ENCODE data around the gene LAYN.
A peak's percentile ranks its signal among the peaks of the same experiment; 100 is the strongest.

Gene LAYN

DNA sequence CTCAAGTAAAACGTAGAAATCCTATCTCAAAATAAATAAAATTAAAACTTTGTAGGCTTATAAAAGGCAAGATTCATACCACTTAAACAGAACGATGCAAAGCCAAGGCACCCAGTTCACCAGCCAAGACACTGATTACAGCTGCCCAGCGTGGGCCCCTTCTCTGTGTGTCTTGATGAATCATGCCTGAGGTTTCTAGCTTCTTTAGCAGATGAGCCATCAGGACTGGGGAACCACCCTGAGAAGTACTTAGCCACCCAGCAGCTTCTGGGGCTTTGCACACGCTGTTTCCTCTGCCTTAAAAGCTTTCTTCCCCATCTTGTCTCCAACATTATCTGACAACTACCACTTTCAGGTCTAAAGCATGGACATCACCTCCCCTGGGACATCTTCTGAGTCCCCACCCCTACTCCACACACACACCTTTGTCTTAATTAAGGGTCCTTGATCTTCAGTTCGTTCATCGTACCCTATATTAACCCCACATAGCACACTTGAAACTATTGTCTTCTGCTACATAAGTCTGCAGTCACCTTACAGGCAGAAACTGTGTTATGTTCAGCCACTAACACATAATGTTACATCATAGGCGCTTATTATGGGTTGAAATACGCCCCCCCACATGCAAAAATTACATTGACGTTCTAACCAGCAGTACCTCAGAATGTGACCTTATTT lies 8.7 kb upstream of the LAYN start:
- DNase-seq = peak; percentile 86 to 94 (median 92)

DNA sequence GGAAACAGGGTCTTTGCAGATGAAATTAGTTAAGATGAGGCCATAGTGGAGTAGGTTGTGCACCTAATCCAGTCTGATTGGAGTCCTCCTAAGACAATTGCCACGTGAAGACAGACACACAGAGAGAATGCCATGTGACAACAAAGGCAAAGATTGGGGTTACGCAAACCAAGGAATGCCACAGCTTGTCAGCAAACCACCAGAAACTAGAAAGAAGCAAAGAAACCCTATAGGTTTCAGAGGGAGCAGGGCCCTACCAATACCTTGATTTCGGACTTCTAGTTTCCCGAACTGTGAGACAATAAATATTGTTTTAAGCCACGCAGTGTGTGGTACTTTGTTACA lies 8.2 kb upstream of the LAYN start:
- peak; percentile 13 to 47 (median 35) for DNase-seq

DNA sequence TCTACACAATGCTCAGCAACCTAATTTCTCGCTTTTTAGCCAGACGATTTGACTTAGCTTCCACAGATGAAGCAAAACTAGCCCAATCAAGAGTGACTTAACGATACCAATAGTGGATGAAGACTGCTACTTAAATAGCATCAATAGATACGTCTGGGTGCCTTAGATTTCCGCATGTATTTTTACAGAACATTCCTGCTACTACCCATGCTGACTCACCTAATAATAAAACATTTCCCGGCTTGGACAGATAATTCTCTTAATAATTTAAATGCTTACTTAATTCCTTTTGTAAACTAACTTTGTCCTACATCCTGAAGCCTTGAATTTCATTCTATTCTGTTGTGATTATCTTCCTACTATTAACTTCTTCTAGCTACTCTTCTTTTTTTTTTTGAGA lies 5.2 kb upstream of the LAYN start:
- DNase-seq = no peak

DNA sequence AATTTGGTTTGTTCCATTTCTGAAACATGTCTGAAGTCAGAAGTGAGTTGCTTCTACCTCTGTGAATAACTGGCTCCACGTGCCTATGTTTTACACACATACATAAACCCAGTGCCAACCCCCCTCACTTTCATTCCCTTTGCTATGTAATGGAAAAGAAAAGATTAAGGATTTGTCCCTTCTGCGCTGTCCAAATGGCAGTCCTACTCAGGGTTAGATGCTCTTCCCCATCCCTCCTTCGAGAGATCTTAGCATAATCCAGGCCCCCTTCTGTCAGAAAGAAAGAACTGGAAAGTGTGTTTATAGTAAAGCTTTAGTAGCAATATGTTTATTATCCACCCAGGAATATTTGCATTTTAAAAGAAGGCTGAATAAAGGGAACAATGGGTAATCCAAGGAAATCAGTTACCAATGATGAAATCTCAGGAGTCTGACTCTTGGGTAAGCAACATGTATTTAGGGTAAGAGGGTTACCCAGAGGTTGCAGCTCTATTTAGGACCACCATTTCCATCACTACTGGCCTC lies 3.1 kb upstream of the LAYN start:
- no peak for DNase-seq

DNA sequence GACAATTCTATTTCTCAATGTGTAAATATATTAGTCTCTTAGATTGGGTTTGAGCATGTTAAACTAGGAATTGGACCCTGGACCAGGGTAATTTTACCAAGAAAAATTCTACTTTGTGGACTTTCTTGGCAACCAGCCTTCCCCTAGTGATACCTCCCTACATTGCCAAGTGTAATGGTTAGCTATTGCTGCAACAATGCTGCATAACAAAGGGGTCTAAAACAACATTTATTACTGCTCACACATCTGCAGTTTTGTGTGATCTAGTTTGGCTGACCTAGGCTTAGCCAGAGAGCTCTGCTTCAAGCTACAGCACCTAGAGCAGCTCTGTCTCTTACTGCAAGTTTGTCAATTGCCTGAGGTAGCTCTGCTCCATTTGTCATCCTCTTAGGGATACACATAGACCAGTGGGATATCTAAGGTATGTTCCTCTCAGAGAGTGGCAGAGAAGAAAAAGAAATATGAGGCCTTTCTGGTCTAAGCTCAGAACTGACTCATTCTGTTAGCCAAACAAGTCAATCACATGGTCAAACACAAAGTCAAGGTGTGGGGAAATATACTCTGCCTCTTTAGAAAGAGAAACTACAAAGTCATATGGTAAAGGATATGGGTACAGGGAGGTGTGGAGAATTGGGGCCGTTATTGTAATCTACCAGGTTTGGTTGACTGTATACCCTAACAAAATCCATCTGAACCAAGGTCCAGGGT lies 2.0 kb upstream of the LAYN start:
- peak in 1 of 4 experiments; percentile 10 for DNase-seq

DNA sequence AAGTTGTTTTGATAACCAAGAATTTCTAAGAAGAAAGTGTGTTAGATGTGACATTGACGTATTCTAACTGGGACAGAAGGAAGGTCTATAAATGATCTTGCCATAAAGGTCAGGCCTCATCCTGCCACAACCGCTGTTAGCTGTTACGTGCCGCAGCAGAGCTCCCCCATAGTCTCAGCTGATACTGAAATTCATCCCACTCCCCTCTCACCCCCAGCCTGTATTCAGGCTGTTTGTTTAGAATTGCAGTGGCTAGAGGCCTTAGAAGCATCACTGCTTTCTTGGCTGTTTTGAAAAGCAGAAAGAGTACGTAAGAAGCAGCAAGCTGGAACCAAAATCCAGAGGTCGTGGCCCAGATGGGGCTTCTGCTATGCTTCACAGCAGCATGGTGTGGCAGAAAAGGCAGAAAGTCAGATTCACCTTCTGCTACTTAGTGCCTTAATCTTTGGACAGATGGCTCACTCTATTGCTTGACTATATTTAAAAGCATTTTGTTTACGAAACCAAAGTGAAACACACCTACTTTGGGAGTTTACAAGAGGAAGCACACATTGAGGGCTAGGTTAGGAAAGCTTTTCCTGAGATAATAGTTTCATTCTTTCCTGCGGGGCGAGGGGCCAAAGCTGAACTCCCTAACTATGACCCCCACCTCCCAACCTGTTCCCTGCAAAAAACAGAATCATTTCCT lies 950 bp upstream of the LAYN start:
- no peak for DNase-seq

DNA sequence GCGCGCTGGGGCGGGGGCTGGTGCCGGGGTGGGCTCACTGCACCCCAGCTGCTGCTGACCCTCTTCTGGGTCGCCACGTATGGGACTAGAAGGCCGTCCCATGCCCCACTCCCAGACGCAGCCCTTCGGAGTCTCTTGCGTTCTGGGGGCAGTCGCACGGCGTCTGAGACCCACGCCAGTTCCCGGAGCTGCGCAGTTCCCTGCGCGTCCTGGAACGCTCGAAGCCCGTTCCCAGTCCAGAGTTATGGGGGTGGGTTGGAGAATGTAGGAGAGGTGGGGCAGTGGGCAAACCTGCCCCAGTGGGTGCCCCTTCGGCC lies 375 bp downstream of the LAYN start:
- DNase-seq = peak in 1 of 4 experiments; percentile 25

DNA sequence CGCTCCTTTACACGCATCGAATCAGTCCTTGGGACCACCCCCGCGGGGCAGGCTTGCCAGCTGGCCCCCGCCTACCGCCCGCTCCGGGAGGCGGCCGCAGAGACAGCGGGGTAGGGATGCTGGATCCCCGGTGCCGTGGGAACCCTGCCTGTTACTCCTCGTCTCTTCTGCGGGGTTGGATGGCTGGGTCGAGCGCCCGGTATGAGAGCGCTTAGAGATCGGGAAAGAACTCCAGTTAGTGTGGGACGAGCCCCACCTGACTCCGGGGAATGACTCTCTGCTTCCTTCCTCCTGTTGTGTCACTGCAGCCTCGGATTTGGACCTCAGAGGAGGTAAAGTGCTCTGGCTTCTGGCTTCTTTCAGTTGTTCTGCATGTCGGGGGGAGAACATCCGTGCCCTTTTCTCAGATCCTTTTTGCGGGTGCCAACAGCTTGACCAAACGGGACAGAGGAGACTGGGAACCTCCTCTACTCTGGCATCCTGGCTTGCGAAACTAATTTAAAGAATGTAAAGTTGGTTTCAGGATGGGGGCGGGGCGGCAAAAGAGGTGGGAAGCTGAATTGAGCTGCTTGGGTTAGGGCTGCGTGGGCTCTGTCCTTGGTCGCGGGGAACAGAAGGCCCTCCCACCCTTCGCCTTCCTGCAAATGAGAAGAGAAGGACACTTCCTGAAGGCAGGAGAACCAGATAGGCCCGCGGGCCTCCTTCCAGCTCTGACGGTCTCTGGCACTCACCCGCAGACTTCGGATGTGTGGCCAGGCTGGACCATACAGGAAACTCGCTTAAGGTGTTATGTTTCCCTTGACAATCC lies 938 bp downstream of the LAYN start:
- DNase-seq = peak; percentile 41 to 74 (median 66)

DNA sequence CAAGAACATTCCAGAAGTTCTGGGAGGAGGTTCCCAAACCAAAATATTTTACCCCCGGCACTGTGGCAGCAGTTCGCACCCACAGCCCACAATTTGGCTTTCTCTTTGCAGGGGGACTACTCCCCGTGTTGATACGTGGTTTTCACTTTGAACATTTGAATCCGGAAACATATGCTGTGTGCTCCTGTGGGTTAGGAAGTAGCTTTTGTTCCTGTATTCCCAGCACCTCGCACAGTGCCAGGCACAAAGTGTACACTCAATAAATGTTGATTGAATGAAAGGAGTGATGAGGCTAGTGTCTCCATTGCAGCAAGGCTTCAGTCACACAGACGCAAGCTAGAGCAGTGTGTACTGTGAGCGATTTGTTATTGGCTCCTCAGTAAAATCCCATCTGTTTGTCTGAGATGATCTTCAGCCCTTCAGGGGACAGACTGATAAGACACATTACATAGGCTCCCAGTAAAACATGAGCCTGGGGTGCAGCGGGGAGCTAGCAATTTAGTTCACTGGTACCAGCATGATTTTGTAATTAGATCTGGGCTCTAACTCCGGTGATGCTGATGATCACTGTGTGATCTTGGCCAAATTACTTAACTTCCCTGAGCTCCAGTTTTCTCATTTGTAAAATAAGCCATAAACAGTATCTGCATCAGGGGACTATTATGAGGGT lies 2.2 kb downstream of the LAYN start:
- no peak for DNase-seq

DNA sequence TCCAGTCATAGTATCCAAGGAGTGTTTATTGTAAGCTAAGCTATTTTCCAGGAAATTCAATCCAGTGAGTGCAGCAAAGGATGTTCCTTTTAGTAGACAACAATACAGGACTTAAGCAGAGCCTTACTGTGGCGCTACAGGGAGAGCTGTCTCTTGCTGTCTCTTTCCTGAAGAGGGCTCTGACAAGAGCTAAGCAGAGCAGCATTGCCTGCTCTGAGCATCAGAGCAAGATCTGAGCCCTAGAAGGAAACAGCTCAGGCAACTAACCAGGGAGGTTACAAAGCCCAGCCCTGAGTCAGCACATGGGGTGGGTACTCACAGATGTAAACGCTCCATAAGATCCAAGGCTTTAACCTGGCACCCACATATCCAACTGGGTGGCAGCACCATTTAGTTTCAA lies 8.0 kb downstream of the LAYN start:
- DNase-seq = no peak

DNA sequence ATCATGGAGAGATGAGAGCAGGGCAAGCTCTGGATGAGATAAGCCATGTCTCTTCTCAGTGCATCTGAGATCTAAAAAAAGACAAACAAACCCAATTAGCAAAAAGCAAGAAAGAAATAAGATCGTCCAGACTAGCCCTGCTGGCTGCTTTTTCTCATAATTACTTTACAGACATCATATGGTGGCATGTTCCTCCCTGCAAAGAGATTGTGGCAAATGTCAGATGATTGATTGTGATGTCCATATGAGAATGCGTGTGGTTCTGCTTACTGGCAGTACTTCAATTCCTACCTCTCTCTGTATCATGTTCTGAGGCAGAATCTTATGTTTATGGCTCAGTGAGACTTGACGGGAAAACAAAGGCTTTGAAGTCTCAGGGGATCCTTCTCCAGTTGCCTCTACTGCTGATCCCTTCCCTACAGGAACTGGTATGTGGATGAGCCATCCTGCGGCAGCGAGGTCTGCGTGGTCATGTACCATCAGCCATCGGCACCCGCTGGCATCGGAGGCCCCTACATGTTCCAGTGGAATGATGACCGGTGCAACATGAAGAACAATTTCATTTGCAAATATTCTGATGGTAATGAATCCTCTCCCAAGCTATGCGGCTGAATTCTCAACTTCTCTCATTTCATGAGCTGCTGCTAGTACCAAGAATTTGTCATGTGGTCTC lies 8.8 kb downstream of the LAYN start:
- no peak for DNase-seq

DNA sequence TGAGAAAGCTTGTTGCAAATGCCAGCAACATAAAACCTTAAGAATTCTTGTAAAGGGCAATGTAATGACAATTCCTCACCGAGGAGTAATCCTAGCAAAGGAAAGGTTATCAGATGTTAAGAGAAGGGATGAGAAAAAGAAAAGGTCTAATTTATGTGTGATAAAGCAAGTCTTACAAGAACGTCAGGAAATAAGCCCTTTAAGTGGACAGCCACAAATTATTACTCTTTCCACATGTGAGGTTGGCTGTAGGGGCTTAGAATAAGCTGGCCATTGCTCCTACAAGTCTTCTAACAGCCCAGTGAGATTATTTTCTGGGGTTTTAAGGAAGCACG lies 9.3 kb downstream of the LAYN start:
- no peak for DNase-seq

DNA sequence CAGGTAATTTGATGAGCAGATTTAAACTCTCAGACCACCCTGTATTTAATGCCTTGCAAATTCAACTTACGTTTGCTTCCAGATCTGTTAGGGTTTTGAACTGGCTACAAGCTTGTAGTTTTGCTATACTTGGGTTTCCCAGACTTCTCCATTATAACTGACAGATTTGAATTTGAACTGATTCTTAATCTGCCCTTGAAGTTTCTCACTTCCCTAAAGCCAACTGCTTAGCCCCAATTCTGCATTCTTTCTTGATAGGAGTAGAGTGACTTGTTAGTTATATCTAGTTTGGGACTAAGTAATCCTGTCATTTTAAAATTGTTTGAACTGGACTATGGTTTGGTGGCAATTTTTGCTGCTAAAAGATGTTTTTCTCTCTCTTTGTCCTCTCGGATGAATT lies 9.7 kb downstream of the LAYN start:
- DNase-seq = peak in 1 of 4 experiments; percentile 29

DNA sequence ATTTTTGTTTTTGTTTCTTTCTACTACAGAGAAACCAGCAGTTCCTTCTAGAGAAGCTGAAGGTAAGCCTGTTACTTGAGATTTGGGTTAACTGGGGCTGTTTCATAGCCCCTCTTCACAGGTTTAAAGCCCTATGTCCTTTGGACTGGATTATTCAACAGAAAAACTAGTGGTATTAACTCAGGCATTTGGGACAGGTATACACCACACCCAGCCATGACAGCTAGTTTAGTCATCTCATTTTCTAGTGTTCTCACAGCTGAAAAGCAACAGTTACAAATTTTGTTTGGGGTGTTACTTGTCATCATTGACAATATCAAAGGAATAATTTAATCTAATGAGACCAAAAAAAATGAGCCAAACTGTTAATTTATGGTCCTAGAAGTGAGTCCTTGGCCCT lies 14.0 kb downstream of the LAYN start:
- DNase-seq = no peak

DNA sequence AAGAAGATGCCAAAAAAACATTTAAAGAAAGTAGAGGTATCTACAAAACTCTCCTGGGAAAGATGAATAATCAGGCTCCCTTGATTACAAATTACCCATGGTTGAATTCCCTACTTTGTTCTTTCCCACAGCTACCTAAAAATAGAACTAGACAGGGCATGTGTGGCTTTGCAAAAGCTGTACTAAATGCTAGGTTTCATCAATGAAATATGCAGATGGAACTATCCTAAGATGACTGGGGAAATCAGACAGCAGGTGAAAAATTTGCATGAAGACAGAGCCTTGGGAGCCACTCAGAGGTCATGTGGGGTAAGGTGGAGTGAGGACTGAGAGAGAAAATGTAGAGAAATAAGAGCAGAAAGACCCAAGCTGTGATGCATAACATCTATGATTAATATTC lies 14.7 kb downstream of the LAYN start:
- DNase-seq = no peak

DNA sequence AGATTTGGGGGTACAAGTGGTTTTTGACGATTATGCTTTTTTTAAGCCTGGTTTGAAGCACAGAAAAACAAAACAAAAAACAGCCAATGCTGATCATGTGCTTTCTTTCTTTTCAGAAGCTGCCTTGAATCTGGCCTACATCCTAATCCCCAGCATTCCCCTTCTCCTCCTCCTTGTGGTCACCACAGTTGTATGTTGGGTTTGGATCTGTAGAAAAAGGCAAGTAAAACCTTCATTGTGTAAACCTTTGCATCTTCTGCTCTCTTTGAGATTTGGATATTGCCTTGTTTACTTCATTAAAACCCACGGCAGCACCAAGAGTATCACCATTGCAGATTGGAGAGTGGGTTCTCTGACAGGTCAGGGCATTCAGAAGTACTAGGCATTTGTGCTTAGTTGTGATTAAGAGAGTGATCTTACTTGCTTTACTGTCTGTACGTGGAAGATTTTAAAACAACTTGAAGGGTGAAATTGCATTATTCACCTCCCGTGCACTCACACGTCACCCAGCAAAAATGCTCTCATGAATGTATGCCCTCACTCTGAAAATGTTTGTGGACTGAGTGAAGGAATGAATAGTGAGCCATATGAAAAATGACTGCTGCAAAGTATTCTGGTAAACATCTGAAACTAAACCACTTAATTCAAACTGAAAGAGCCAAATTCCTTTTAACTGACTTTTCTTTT lies 17.0 kb downstream of the LAYN start:
- DNase-seq = no peak

DNA sequence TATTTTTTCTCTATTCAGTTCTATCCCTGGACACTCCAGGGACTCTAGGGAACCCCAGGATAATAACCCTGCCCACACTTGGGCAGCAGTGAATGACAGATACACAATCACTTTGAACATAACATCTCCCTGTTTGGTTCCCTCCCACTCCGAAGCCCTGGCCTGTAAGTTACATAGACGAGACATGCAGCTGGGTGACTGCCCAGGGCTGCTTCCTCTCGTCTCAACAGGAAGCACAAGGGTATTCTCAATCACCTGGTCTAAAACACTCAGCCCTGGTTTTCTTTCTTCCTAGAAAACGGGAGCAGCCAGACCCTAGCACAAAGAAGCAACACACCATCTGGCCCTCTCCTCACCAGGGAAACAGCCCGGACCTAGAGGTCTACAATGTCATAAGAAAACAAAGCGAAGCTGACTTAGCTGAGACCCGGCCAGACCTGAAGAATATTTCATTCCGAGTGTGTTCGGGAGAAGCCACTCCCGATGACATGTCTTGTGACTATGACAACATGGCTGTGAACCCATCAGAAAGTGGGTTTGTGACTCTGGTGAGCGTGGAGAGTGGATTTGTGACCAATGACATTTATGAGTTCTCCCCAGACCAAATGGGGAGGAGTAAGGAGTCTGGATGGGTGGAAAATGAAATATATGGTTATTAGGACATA lies 19.4 kb downstream of the LAYN start:
- no peak for DNase-seq

DNA sequence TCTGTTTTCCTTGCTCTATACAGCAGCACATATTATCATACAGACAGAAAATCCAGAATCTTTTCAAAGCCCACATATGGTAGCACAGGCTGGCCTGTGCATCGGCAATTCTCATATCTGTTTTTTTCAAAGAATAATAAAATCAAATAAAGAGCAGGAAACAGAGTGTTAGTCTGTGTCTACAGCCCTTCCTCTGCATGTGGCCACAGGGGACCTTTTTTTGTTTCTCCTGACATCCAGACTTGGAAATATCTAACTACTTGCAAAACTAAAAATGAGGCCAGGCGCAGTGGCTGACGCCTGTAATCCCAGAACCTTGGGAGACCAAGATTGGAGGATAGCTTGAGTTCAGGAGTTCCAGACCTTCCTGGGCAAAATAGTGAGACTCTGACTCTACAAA lies 20.3 kb downstream of the LAYN start:
- DNase-seq = no peak

DNA sequence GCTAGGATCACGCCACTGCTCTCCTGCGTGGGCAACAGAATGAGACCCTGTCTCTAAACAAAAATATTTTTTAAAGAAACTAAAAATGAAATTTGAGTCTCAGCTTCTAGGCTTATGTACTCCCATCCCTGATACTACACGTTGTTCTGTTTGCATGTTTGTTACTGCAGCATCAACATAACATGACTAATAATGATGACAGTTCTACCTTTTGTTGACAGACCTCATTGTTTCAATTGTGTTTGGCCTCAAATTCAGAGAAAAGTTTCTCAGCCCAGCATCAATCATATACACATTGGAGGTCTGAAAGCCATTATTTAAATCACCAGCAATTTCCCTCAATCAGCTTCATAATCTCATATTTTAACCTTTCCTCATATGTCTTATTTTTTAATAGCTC lies 20.8 kb downstream of the LAYN start:
- no peak for DNase-seq

DNA sequence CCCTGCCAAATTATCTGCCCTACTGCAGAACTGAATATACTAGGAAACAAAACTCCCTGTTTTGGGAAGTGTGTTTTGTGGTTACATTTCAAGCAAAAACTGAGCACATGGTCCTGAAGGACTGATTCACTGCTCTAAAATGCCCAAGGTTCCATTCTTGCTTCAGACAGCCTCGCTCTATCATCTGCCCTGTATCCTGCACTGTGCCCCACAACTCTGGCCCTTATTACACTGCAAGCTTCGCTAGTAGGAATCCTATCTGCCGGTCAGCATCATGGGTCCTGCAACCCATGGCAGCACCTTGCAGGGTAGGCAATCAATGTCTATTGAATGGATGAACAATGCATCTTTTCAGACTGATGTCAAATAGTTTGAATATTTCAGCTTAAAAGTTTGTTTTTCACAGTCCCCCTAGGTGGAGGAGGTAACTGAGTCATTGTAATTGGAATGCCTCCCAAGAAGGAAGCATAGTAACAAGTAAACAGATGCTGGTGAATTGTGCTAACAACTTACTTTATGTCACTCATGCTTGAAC lies 21.3 kb downstream of the LAYN start:
- peak in 2 of 4 experiments; percentile 15 to 17 for DNase-seq

Data from suppressor macrophage (primary cell).